Kidney capillary endothelial cell (primary cell): ENCODE data around the gene CAPN15.

Experiments
- DNase-seq: peaks from one replicate; pipeline ENCODE4 v3.0.0-alpha.2; 2018; ENCODE audit warnings: low spot score

The CAPN15 gene

GRCh38 chr16:578232-578869 is 50.8 kb downstream of the CAPN15 start:
- no peak for DNase-seq

DNA sequence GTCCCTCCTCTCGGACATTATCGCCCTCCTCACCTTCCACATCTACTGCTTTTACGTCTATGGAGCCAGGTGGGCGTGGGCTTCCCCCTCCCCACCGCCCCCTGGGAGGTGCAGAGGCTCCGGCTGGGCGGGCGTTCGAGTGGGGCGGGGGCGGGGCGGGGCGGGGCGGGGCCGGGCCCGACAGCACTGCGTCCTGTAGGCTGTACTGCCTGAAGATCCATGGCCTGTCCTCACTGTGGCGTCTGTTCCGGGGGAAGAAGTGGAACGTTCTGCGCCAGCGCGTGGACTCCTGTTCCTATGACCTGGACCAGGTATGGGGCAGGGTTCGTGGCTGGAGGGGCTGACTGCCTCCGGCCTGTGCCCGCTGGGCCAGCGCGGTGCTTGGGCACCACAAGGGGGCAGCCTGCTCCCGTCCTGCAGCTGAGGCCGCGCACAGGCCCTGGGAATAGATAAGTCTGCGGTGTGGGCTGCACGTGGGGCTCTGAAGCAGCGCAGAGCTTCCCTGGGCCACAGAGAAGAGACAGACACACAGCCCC is 51.4 kb downstream of the CAPN15 start:
- peak; percentile 72 for DNase-seq

- no peak for DNase-seq
These were observed 52.8 kb downstream of the CAPN15 start for GRCh38 chr16:580141-580945.

DNA sequence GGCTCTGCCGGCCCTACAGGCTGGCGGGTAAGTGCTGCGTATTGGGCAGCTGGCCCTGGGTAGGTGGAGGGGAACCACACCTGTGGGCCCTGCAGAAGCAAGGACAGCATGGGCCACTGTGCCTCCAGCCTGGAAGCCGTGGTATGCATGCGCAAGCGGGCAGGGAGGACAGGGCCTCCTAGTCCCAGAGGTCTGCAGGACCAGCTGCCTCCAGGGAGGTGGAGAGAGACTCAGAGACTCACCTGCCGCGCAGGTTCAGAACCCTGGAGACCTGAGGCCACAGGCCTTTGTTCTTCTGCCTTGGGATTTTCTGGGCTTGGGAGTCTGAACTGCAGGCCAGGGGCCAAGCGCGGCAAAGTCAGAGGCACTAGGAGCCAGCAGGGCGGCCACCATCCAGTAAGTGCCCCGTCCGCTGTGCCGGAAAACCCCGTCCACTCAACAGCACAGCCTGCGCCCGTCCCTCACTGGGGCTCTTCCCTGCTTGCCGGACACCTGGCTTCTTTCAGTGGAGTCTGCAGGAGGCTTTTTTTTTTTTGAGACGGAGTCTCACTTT is 53.5 kb downstream of the CAPN15 start:
- no peak for DNase-seq

GRCh38 chr16:582218-582613 is 54.7 kb downstream of the CAPN15 start:
- no peak for DNase-seq

GRCh38 chr16:582614-583331 is 55.3 kb downstream of the CAPN15 start:
- no peak for DNase-seq

DNA sequence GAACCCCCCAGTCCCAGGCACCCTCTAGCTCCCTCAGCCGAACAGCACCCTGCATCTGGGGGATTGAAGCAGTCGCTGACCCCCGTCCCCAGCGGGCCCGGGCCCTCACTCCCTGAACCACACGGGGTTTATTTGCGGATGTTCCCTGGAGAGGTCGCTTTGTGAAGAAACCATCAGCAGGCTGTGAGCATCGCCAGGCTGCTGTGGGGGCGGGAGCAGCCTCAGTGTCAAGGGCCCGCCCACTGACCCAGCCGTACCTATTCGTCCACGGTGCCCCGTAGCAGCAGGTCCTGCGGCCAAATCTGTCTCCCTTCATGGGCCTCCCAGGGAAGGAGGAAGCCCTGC is 55.9 kb downstream of the CAPN15 start:
- no peak for DNase-seq

GRCh38 chr16:583815-584591 is 56.5 kb downstream of the CAPN15 start:
- DNase-seq: no peak

- no peak for DNase-seq
These were observed 57.8 kb downstream of the CAPN15 start for GRCh38 chr16:585351-585750.

GRCh38 chr16:586047-586644 is 58.6 kb downstream of the CAPN15 start:
- no peak for DNase-seq

- no peak for DNase-seq
These were observed 59.4 kb downstream of the CAPN15 start for GRCh38 chr16:586645-587590.

- peak; percentile 51 for DNase-seq
These were observed 61.1 kb downstream of the CAPN15 start for GRCh38 chr16:588639-588888.

GRCh38 chr16:588889-589657 is 61.6 kb downstream of the CAPN15 start:
- peak; percentile 90 for DNase-seq

DNA sequence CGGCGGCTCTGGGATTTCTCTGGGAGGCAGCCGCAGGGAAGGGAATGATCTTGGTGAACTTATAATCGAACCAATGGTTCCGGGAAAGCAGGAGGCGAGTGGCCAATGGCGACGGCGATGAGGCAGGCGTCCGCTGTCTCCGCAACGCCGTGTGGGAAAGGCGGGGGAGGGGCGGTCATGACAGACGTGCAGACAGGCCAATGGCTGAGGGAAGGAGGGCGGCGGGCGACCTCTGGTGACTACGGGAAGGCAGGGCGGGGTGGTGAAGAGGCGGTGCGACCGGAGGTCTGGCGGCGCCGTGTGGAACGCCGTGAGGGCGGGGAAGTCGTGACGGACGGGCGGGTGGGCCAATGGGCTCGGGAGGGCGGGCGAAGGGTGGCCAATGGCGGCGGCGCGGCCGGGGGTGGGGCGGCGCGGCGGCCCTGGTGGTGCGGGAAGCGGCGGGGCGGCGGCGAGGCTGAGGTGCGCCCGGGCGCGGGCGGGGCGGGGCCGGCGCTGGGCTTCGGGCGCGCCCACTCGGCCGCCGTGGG is 62.2 kb downstream of the CAPN15 start, which contains the start of gene RAB40C:
RAB40C (plus strand) TSS at position 409 of the 530 bp plus-strand sequence. CDS start 226 bp downstream, outside the sequence.
- DNase-seq: peak; percentile 96

DNA sequence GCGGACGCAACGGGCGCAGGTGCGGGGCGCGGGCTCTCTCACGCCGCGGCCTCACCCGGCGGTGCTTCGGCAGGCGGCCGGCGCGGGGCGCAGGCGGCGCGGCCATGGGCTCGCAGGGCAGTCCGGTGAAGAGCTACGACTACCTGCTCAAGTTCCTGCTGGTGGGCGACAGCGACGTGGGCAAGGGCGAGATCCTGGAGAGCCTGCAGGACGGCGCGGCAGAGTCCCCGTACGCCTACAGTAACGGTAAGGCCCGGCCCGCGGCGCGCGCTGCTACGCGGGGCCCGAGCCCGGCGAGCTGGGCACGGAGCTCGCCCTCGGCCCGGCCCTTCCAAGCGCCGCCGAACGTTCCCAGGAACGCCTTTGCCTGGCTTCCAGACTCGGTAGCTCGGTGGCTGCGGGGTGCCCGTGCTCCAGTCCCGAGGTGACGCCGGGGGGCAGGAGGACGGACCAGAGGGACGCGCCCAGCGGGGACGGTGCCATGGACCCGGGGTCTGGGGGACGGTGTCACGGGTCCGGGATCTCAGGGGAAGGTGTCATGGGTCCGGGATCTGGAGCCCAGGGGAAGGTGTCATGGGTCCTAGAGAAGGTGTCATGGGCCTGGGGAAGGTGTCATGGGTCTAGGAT is 62.8 kb downstream of the CAPN15 start:
- DNase-seq: no peak

- DNase-seq: no peak
These were observed 63.3 kb downstream of the CAPN15 start for GRCh38 chr16:590815-591200.

DNA sequence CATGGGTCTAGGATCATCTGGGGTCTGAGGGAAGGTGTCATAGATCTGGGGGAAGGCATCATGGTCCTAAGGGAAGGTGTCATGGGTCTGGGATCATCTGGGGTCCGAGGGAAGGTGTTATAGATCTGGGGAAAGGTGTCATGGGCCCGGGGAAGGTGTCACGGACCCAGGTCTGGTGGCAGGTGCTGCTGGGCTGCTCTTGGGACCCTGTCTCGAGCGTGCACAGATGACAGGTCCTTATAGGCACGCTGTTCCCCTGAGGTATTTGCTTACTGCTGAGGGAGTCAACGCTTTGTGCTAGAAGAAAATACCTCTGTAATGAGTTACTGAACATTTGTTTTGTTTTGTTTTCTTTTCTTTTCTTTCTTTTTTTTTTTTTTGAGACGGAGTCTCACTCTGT is 63.7 kb downstream of the CAPN15 start:
- no peak for DNase-seq

- no peak for DNase-seq
These were observed 64.5 kb downstream of the CAPN15 start for GRCh38 chr16:591892-592517.
